PC-3 (cell line): Measurements from ENCODE around the gene HEPN1. TPM values are rescaled to one million over a fixed set of nuclear protein-coding genes. Genes with fewer than 3 reads are reported as not detected.

Source experiments
- ATAC-seq: fragments of 200-7000 bp; cut with Tn5 transposase; 2 replicates; pipeline ENCODE4 v1.9.1; 2020; ENCODE audit warnings: mild to moderate bottlenecking, moderate library complexity
- BruUV-seq: library from RNA; stranded (reverse); fragments of 400-500 nt; replicated peaks from 2 replicates; lab custom pipeline; 2021; lab: Mats Ljungman, UMichigan
- CTCF ChIA-PET: fragments of 300-600 bp; sonication (Branson Sonifier 250); formaldehyde crosslinking; loops from one replicate; lab custom pipeline; 2022; ENCODE audit warnings: antibody characterized with exemption; lab: Charles Lee
- POLR2A ChIA-PET: fragments of 300-600 bp; sonication (Branson Sonifier 250); formaldehyde crosslinking; loops from one replicate; lab custom pipeline; 2022; ENCODE audit warnings: antibody characterized with exemption; ENCODE audit not compliant: unreplicated experiment; lab: Charles Lee
- DNase-seq: peaks from one replicate; pipeline ENCODE4 v3.0.0-alpha.2; 2015
- H2AFZ ChIP-seq: fragments of 300-600 bp; sonication (generic); 2 replicates; pipeline ENCODE4 v1.6.0; 2016; ENCODE audit warnings: antibody characterized with exemption, low read length
- H3F3A ChIP-seq: fragments of 300-600 bp; sonication (generic); one replicate; pipeline ENCODE4 v1.6.0; 2017; ENCODE audit warnings: antibody characterized with exemption, low read length, control low read depth, mild to moderate bottlenecking; ENCODE audit not compliant: unreplicated experiment
- H3K27ac ChIP-seq: fragments of 300-600 bp; sonication (generic); 2 replicates; pipeline ENCODE4 v1.5.1; 2016; ENCODE audit warnings: mild to moderate bottlenecking, low read length
- H3K27me3 ChIP-seq: fragments of 300-600 bp; sonication (generic); 2 replicates; pipeline ENCODE4 v1.6.1; 2016; ENCODE audit warnings: low read length, mixed read lengths
- H3K36me3 ChIP-seq: fragments of 300-600 bp; sonication (generic); 2 replicates; pipeline ENCODE4 v1.6.1; 2016; ENCODE audit warnings: low read depth, mixed run types, low read length, mixed read lengths
- H3K4me1 ChIP-seq: fragments of 300-600 bp; sonication (generic); 2 replicates; pipeline ENCODE4 v1.5.1; 2016; ENCODE audit warnings: low read length; ENCODE audit not compliant: insufficient read depth
- H3K4me2 ChIP-seq: fragments of 300-600 bp; sonication (generic); 2 replicates; pipeline ENCODE4 v1.6.0; 2016; ENCODE audit warnings: low read length
- H3K4me3 ChIP-seq: fragments of 300-600 bp; sonication (generic); 2 replicates; pipeline ENCODE4 v1.5.1; 2016; ENCODE audit warnings: mild to moderate bottlenecking, low read length, mixed read lengths
- H3K79me2 ChIP-seq: fragments of 300-600 bp; sonication (generic); 2 replicates; pipeline ENCODE4 v1.6.1; 2017; ENCODE audit warnings: low read length, mixed read lengths
- H3K9ac ChIP-seq: fragments of 300-600 bp; sonication (generic); 2 replicates; pipeline ENCODE4 v1.6.0; 2016; ENCODE audit warnings: mild to moderate bottlenecking, low read length
- H3K9me2 ChIP-seq: fragments of 300-600 bp; sonication (generic); replicated peaks from 2 replicates; pipeline ENCODE4 v1.6.1; 2016; ENCODE audit warnings: mixed run types, low read length, mixed read lengths
- H3K9me3 ChIP-seq: fragments of 300-600 bp; sonication (generic); 2 replicates; pipeline ENCODE4 v1.6.1; 2016; ENCODE audit warnings: low read length, mixed read lengths
- H4K20me1 ChIP-seq: fragments of 300-600 bp; sonication (generic); 2 replicates; pipeline ENCODE4 v1.6.1; 2016; ENCODE audit warnings: low read length, mixed read lengths
- EZH2 ChIP-seq: fragments of 300-600 bp; sonication (generic); IDR thresholded peaks from one replicate; pipeline ENCODE4 v1.6.1; 2017; ENCODE audit warnings: antibody characterized with exemption, mild to moderate bottlenecking, low read length; ENCODE audit not compliant: unreplicated experiment
- EZH2phosphoT487 ChIP-seq: fragments of 300-600 bp; sonication (generic); IDR thresholded peaks from 2 replicates; pipeline ENCODE4 v1.6.1; 2018; ENCODE audit warnings: mild to moderate bottlenecking, antibody characterized with exemption, low read length, borderline replicate concordance
- intact Hi-C: fragments of 100-400 bp; cut with micrococcal nuclease; formaldehyde crosslinking; loops from 2 replicates; pipeline ENCODE4 v1.9.0; 2023
- total RNA-seq: library from RNA; depleted of rRNA; stranded (reverse); fragments of >200 nt; gene quantifications from 2 replicates; pipeline ENCODE4 v1.2.3, GENCODE V29; 2014
- TF ChIP-seq, protein P1 (sequence below): fragments of 300-600 bp; sonication (generic); conservative IDR thresholded peaks from 2 replicates; pipeline ENCODE4 v1.5.1; 2017; ENCODE audit warnings: antibody characterized with exemption, low read depth, mild to moderate bottlenecking, low read length

Gene HEPN1
- total RNA-seq, 1 experiment from 2014 or later, result not detected

DNA sequence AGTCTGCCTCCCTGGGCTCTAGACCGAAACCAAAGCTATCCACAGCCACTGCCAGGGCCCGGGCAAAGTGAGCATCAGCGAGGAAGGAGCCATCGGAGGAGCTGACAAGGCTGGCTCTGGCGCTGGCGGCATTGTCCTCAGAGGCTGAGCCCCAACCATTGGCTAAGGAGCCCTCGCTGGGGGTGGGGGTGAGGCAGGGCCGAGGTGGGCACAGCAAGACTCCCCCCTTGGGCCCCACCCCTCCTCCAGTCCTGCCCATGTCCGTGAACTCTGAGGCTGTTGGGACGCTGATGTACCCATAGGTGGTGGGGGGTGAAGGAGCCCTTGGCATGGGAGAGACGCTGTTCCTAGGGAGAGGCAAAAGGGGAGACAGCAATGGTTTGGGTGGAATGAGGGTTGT lies 32.6 kb upstream of the HEPN1 start:
- no peaks in the 10 kb centered on the region for H3K9me2 ChIP-seq
- no peaks in the 10 kb centered on the region for H3K4me1 ChIP-seq
- H3K4me2 ChIP-seq, result no peak overlapping the region
- ChIA-PET POLR2A (interaction anchor here (0.6 kb wide), 1 partner anchor 9 kb away, joined by 6 read pairs; no protein-coding TSS in a partner anchor), CTCF (interaction anchor here (1.1 kb wide), 1 partner anchor 10 kb away, joined by 4 read pairs; no protein-coding TSS in a partner anchor)
- H2AFZ ChIP-seq, result no peak overlapping the region
- no peaks in the 10 kb centered on the region for H3F3A ChIP-seq
- H3K79me2 ChIP-seq, result no peaks in the 10 kb centered on the region
- BruUV-seq, result no TSS peak
- TF ChIP-seq EZH2phosphoT487 (no peak), EZH2 (no peak)
- TF ChIP-seq, protein P1, sequence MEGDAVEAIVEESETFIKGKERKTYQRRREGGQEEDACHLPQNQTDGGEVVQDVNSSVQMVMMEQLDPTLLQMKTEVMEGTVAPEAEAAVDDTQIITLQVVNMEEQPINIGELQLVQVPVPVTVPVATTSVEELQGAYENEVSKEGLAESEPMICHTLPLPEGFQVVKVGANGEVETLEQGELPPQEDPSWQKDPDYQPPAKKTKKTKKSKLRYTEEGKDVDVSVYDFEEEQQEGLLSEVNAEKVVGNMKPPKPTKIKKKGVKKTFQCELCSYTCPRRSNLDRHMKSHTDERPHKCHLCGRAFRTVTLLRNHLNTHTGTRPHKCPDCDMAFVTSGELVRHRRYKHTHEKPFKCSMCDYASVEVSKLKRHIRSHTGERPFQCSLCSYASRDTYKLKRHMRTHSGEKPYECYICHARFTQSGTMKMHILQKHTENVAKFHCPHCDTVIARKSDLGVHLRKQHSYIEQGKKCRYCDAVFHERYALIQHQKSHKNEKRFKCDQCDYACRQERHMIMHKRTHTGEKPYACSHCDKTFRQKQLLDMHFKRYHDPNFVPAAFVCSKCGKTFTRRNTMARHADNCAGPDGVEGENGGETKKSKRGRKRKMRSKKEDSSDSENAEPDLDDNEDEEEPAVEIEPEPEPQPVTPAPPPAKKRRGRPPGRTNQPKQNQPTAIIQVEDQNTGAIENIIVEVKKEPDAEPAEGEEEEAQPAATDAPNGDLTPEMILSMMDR, result no peak
- no peak overlapping the region for H3K4me3 ChIP-seq
- H3K9ac ChIP-seq, result no peak overlapping the region
- no peaks in the 10 kb centered on the region for H3K36me3 ChIP-seq
- H3K27me3 ChIP-seq, result no peaks in the 10 kb centered on the region
- ATAC-seq (no peak), DNase-seq (no peak)
- no peak overlapping the region for H3K27ac ChIP-seq
- no peaks in the 10 kb centered on the region for H3K9me3 ChIP-seq
- intact Hi-C loops, result no loop called here
- no peaks in the 10 kb centered on the region for H4K20me1 ChIP-seq

GRCh38 chr11:124886978-124887666 lies 31.9 kb upstream of the HEPN1 start:
- ChIA-PET CTCF (interaction anchor here (1.1 kb wide), 1 partner anchor 11 kb away, joined by 4 read pairs; no protein-coding TSS in a partner anchor), POLR2A (interaction anchor here (0.6 kb wide), 1 partner anchor 8 kb away, joined by 6 read pairs; no protein-coding TSS in a partner anchor)
- no TSS peak for BruUV-seq
- H3K79me2 ChIP-seq, result no peaks in the 10 kb centered on the region
- no peaks in the 10 kb centered on the region for H3K27me3 ChIP-seq
- H3K27ac ChIP-seq, result no peak overlapping the region
- H2AFZ ChIP-seq, result no peak overlapping the region
- H3K4me1 ChIP-seq, result no peaks in the 10 kb centered on the region
- H4K20me1 ChIP-seq, result no peaks in the 10 kb centered on the region
- ATAC-seq (no peak), DNase-seq (no peak)
- no peaks in the 10 kb centered on the region for H3F3A ChIP-seq
- no peak overlapping the region for H3K4me2 ChIP-seq
- TF ChIP-seq EZH2, result no peak
- TF ChIP-seq EZH2phosphoT487, result no peak
- TF ChIP-seq, protein P1, result no peak
- no peak overlapping the region for H3K9ac ChIP-seq
- no peaks in the 10 kb centered on the region for H3K9me2 ChIP-seq
- H3K4me3 ChIP-seq, result no peak overlapping the region
- H3K9me3 ChIP-seq, result no peaks in the 10 kb centered on the region
- intact Hi-C loops, result no loop called here
- no peaks in the 10 kb centered on the region for H3K36me3 ChIP-seq

DNA sequence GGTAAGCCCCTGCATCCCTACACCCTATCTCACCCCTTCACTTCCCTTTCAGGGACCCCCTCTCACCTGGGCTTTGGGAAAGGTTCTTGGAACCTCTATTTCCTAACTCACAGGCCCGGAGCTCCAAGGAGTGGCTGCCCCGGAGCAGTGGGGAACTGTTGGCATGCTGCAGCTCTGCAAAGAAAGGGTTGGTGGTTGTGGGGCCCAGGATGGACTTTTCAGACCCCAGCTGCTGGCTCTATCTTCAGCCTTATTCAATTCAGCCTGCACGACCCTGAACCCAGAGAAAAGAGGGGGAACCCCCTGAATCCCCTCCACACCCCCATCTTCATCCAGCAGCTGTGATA lies 31.4 kb upstream of the HEPN1 start:
- no TSS peak for BruUV-seq
- H3K27ac ChIP-seq, result no peak overlapping the region
- intact Hi-C loops, result no loop called here
- no peak for ATAC-seq
- ChIA-PET POLR2A (no interaction called here), CTCF (no interaction called here)
- no peaks in the 10 kb centered on the region for H4K20me1 ChIP-seq
- H3K79me2 ChIP-seq, result no peaks in the 10 kb centered on the region
- no peak overlapping the region for H2AFZ ChIP-seq
- TF ChIP-seq EZH2, result no peak
- TF ChIP-seq, protein P1, result no peak
- no peak for TF ChIP-seq EZH2phosphoT487
- no peaks in the 10 kb centered on the region for H3K36me3 ChIP-seq
- no peaks in the 10 kb centered on the region for H3K4me1 ChIP-seq
- no peak overlapping the region for H3K4me3 ChIP-seq
- H3K9me3 ChIP-seq, result no peaks in the 10 kb centered on the region
- H3K4me2 ChIP-seq, result no peak overlapping the region
- DNase-seq, result no peak
- H3K9me2 ChIP-seq, result no peaks in the 10 kb centered on the region
- no peaks in the 10 kb centered on the region for H3F3A ChIP-seq
- no peak overlapping the region for H3K9ac ChIP-seq
- H3K27me3 ChIP-seq, result no peaks in the 10 kb centered on the region
